GM23338 (cell line): ENCODE measurements around the gene MVB12B. TPM values are rescaled to one million over a fixed set of nuclear protein-coding genes. Genes with fewer than 3 reads are reported as not detected.

ENCODE experiments used
- ATAC-seq: fragments of 200-7000 bp; cut with Tn5 transposase; 3 replicates; pipeline ENCODE4 v1.9.1; 2020
- DNase-seq: peaks from one replicate; pipeline ENCODE4 v3.0.0-alpha.2; 2015; ENCODE audit warnings: low spot score
- H2AFZ ChIP-seq: fragments of 200-600 bp; sonication (generic); 2 replicates; pipeline ENCODE4 v1.8.0; 2016; ENCODE audit warnings: antibody characterized with exemption, mild to moderate bottlenecking, moderate library complexity
- H3F3A ChIP-seq: fragments of 200-600 bp; sonication (generic); replicated peaks from 2 replicates; pipeline ENCODE4 v1.8.0; 2017; ENCODE audit warnings: antibody characterized with exemption, mixed run types, low read depth
- H3K27ac ChIP-seq: fragments of 200-600 bp; sonication (generic); 2 replicates; pipeline ENCODE4 v1.6.1; 2016; ENCODE audit warnings: low read depth
- H3K27me3 ChIP-seq: fragments of 200-600 bp; sonication (generic); 2 replicates; pipeline ENCODE4 v1.8.0; 2016; ENCODE audit warnings: mild to moderate bottlenecking, mixed run types, moderate library complexity; ENCODE audit not compliant: insufficient read depth
- H3K36me3 ChIP-seq: fragments of 200-600 bp; sonication (generic); 2 replicates; pipeline ENCODE4 v1.8.0; 2016; ENCODE audit warnings: mild to moderate bottlenecking; ENCODE audit not compliant: insufficient read depth
- H3K4me1 ChIP-seq: fragments of 200-600 bp; sonication (generic); 2 replicates; pipeline ENCODE4 v1.8.0; 2016; ENCODE audit warnings: mild to moderate bottlenecking, moderate library complexity; ENCODE audit not compliant: insufficient read depth
- H3K4me2 ChIP-seq: fragments of 200-600 bp; sonication (generic); 2 replicates; pipeline ENCODE4 v1.7.1; 2017; ENCODE audit warnings: mixed run types
- H3K4me3 ChIP-seq: fragments of 200-600 bp; sonication (generic); 2 replicates; pipeline ENCODE4 v1.6.1; 2016; ENCODE audit warnings: mixed run types
- H3K79me2 ChIP-seq: fragments of 200-600 bp; sonication (generic); replicated peaks from 2 replicates; pipeline ENCODE4 v1.8.0; 2017; ENCODE audit warnings: mild to moderate bottlenecking; ENCODE audit not compliant: insufficient read depth
- H3K9me2 ChIP-seq: fragments of 200-600 bp; sonication (generic); 2 replicates; pipeline ENCODE4 v1.8.0; 2017; ENCODE audit not compliant: insufficient read depth
- H4K20me1 ChIP-seq: fragments of 200-600 bp; sonication (generic); replicated peaks from 2 replicates; pipeline ENCODE4 v1.8.0; 2017; ENCODE audit warnings: mild to moderate bottlenecking; ENCODE audit not compliant: insufficient read depth
- H3K27ac Mint-ChIP-seq: 2 replicates; pipeline ENCODE4 v1.8.0; 2020; ENCODE audit warnings: inconsistent platforms, mild to moderate bottlenecking, moderate library complexity, mixed read lengths
- H3K27me3 Mint-ChIP-seq: 3 replicates; pipeline ENCODE4 v1.8.0; 2022; ENCODE audit warnings: low read depth, mild to moderate bottlenecking, moderate library complexity, mixed read lengths, inconsistent platforms; ENCODE audit not compliant: insufficient read depth, poor library complexity
- H3K36me3 Mint-ChIP-seq: 3 replicates; pipeline ENCODE4 v1.8.0; 2021; ENCODE audit warnings: low read depth, mild to moderate bottlenecking, inconsistent platforms, moderate library complexity, mixed read lengths
- H3K4me1 Mint-ChIP-seq: 3 replicates; pipeline ENCODE4 v1.8.0; 2020; ENCODE audit warnings: mild to moderate bottlenecking, inconsistent platforms, mixed read lengths
- H3K4me3 Mint-ChIP-seq: 3 replicates; pipeline ENCODE4 v1.8.0; 2021; ENCODE audit warnings: moderate library complexity, mild to moderate bottlenecking, inconsistent platforms, mixed read lengths
- H3K9me3 Mint-ChIP-seq: 3 replicates; pipeline ENCODE4 v1.8.0; 2020; ENCODE audit warnings: moderate library complexity, mild to moderate bottlenecking, inconsistent platforms, mixed read lengths
- CREB1 ChIP-seq: fragments of 250-450 bp; sonication (Bioruptor Pico); IDR thresholded peaks from 2 replicates; pipeline ENCODE4 v1.5.0; 2020; ENCODE audit warnings: low read depth, mild to moderate bottlenecking, moderate library complexity
- ETS1 ChIP-seq: IDR thresholded peaks from 2 replicates; pipeline ENCODE4 v1.6.1; 2016; ENCODE audit warnings: antibody characterized with exemption
- EZH2 ChIP-seq: fragments of 200-600 bp; sonication (generic); IDR thresholded peaks from one replicate; pipeline ENCODE4 v1.8.0; 2017; ENCODE audit warnings: antibody characterized with exemption, mild to moderate bottlenecking, low read depth; ENCODE audit not compliant: unreplicated experiment
- EZH2phosphoT487 ChIP-seq: fragments of 200-600 bp; sonication (generic); IDR thresholded peaks from one replicate; pipeline ENCODE4 v1.8.1; 2018; ENCODE audit warnings: antibody characterized with exemption; ENCODE audit not compliant: unreplicated experiment
- JUNB ChIP-seq: IDR thresholded peaks from one replicate; pipeline ENCODE4 v1.6.1; 2016; ENCODE audit warnings: antibody characterized with exemption; ENCODE audit not compliant: unreplicated experiment
- NANOG ChIP-seq: IDR thresholded peaks from 2 replicates; pipeline ENCODE4 v1.6.1; 2016; ENCODE audit warnings: antibody characterized with exemption, borderline replicate concordance
- POLR2AphosphoS5 ChIP-seq: IDR thresholded peaks from 2 replicates; pipeline ENCODE4 v1.6.1; 2016; ENCODE audit warnings: antibody characterized with exemption, low read depth
- REST ChIP-seq: IDR thresholded peaks from one replicate; pipeline ENCODE4 v1.6.1; 2018; ENCODE audit warnings: antibody characterized with exemption; ENCODE audit not compliant: unreplicated experiment
- STAT1 ChIP-seq: IDR thresholded peaks from one replicate; pipeline ENCODE4 v1.6.1; 2016; ENCODE audit warnings: antibody characterized with exemption; ENCODE audit not compliant: unreplicated experiment
- ZNF114 ChIP-seq: fragments of 250-450 bp; sonication (Bioruptor Pico); IDR thresholded peaks from 2 replicates; pipeline ENCODE4 v1.5.0; 2020; ENCODE audit warnings: mild to moderate bottlenecking, moderate library complexity
- ZNF331 ChIP-seq: fragments of 250-450 bp; sonication (Bioruptor Pico); IDR thresholded peaks from 2 replicates; pipeline ENCODE4 v1.5.0; 2020; ENCODE audit warnings: low read depth, mild to moderate bottlenecking, moderate library complexity
- ZNF462 ChIP-seq: fragments of 250-450 bp; sonication (Bioruptor Pico); IDR thresholded peaks from 2 replicates; pipeline ENCODE4 v1.5.0; 2020; ENCODE audit warnings: mild to moderate bottlenecking, moderate library complexity
- polyA plus RNA-seq: library from polyadenylated mRNA; unstranded; fragments of >200 nt; fragmentation: Nextera tagmentation; extraction: Ambion mirVana; gene quantifications from 2 replicates; pipeline ENCODE4 v1.2.1, GENCODE V29; 2016
- total RNA-seq: library from RNA; depleted of rRNA; stranded (reverse); fragments of >200 nt; shearing (Covaris generic); gene quantifications from 2 replicates; pipeline ENCODE4 v1.2.3, GENCODE V29; 2014
- TF ChIP-seq, protein P1 (sequence below), 2 experiments: fragments of 200-600 bp in 1 of 2; sonication (generic) in 1 of 2; conservative IDR thresholded peaks; 2 replicates each; pipeline versions ENCODE4 v1.5.1 to v1.6.1; 2016 to 2017; ENCODE audit warnings: antibody characterized with exemption in 2 of 2, low read depth in 2 of 2, mild to moderate bottlenecking in 2 of 2, moderate library complexity in 1 of 2

The MVB12B gene
- total and polyA plus RNA-seq, 2 experiments from 2014 or later: 1.9 to 6.6 TPM

- no peaks in the 10 kb centered on the region for H3K9me2 ChIP-seq
- H3K4me2 ChIP-seq: no peak overlapping the region
- no peak overlapping the region for H3K4me3 ChIP-seq
- Mint-ChIP-seq H3K9me3 (no peaks in the 10 kb centered on the region), H3K36me3 (no peaks in the 10 kb centered on the region), H3K4me3 (no peak overlapping the region), H3K27me3 (peaks cover 12% of the 10 kb centered on the region), H3K4me1 (peaks cover 8% of the 10 kb centered on the region), H3K27ac (no peak overlapping the region)
- H3K27ac ChIP-seq: no peak overlapping the region
- H3K36me3 ChIP-seq: no peaks in the 10 kb centered on the region
- ATAC-seq (no peak), DNase-seq (no peak)
- no peaks in the 10 kb centered on the region for H3F3A ChIP-seq
- no peak overlapping the region for H2AFZ ChIP-seq
- H3K79me2 ChIP-seq: no peaks in the 10 kb centered on the region
- no peaks in the 10 kb centered on the region for H4K20me1 ChIP-seq
- no peaks in the 10 kb centered on the region for H3K27me3 ChIP-seq
- TF ChIP-seq ZNF114 (CRISPR knock-in tag): no peak
- TF ChIP-seq JUNB: no peak
- TF ChIP-seq CREB1: no peak
- no peak for TF ChIP-seq NANOG
- TF ChIP-seq POLR2AphosphoS5: no peak
- TF ChIP-seq, protein P1, sequence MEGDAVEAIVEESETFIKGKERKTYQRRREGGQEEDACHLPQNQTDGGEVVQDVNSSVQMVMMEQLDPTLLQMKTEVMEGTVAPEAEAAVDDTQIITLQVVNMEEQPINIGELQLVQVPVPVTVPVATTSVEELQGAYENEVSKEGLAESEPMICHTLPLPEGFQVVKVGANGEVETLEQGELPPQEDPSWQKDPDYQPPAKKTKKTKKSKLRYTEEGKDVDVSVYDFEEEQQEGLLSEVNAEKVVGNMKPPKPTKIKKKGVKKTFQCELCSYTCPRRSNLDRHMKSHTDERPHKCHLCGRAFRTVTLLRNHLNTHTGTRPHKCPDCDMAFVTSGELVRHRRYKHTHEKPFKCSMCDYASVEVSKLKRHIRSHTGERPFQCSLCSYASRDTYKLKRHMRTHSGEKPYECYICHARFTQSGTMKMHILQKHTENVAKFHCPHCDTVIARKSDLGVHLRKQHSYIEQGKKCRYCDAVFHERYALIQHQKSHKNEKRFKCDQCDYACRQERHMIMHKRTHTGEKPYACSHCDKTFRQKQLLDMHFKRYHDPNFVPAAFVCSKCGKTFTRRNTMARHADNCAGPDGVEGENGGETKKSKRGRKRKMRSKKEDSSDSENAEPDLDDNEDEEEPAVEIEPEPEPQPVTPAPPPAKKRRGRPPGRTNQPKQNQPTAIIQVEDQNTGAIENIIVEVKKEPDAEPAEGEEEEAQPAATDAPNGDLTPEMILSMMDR (conservative IDR thresholded peaks at IDR 0.05; ENCODE audit: low read depth in 2 of 2): no peak
- no peak for TF ChIP-seq ZNF462 (CRISPR knock-in tag)
- no peak for TF ChIP-seq STAT1
- no peak for TF ChIP-seq ETS1
- no peak for TF ChIP-seq REST
- no peak for TF ChIP-seq EZH2phosphoT487
- TF ChIP-seq ZNF331 (CRISPR knock-in tag): no peak
- no peak for TF ChIP-seq EZH2
- H3K4me1 ChIP-seq: peaks cover 4% of the 10 kb centered on the region; the same call in 1 of the 2 replicates
These were observed 159.0 kb downstream of the MVB12B start for GRCh38 chr9:126485662-126486061.
